HepG2 (cell line): ENCODE results near the gene TMEM61. TPM values are rescaled to one million over a fixed set of nuclear protein-coding genes. Genes with fewer than 3 reads are reported as not detected.

ENCODE experiments used
- CBX5 ChIP-seq: sonication (generic); formaldehyde crosslinking; IDR thresholded peaks from 2 replicates; pipeline ENCODE4 v1.4.0; 2020; ENCODE audit warnings: missing genetic modification reagents, borderline replicate concordance
- DNMT1 ChIP-seq: sonication (generic); formaldehyde crosslinking; IDR thresholded peaks from 2 replicates; pipeline ENCODE4 v1.5.1; 2020; ENCODE audit warnings: mild to moderate bottlenecking, missing genetic modification reagents
- FOXK1 ChIP-seq: sonication (generic); formaldehyde crosslinking; IDR thresholded peaks from 2 replicates; pipeline ENCODE4 v1.4.0; 2020; ENCODE audit warnings: low read depth, missing genetic modification reagents, borderline replicate concordance
- FUBP1 ChIP-seq: sonication (generic); formaldehyde crosslinking; IDR thresholded peaks from 2 replicates; pipeline ENCODE4 v1.5.1; 2020; ENCODE audit warnings: missing genetic modification reagents, mild to moderate bottlenecking, borderline replicate concordance
- JUND ChIP-seq: sonication (generic); formaldehyde crosslinking; IDR thresholded peaks from 2 replicates; pipeline ENCODE4 v1.8.0; 2022; ENCODE audit warnings: mild to moderate bottlenecking, missing genetic modification reagents
- NFIC ChIP-seq: IDR thresholded peaks from 2 replicates; pipeline ENCODE4 v1.6.1; 2012; ENCODE audit warnings: mild to moderate bottlenecking, low read length, inconsistent platforms
- NFYC ChIP-seq: IDR thresholded peaks from 2 replicates; pipeline ENCODE4 v1.6.1; 2016; ENCODE audit warnings: missing genetic modification reagents, missing compliant biosample characterization
- PRPF4 ChIP-seq: fragments of 200-400 bp; formaldehyde crosslinking; IDR thresholded peaks from 2 replicates; pipeline ENCODE4 v1.6.1; 2016; ENCODE audit warnings: low read length, low read depth; ENCODE audit not compliant: poor library complexity, severe bottlenecking
- RXRB ChIP-seq: IDR thresholded peaks from 2 replicates; pipeline ENCODE4 v1.6.1; 2016; ENCODE audit warnings: borderline replicate concordance, missing genetic modification reagents, missing compliant biosample characterization
- SATB2 ChIP-seq: sonication (generic); formaldehyde crosslinking; IDR thresholded peaks from 2 replicates; pipeline ENCODE4 v1.5.0; 2020; ENCODE audit warnings: missing genetic modification reagents
- SKI ChIP-seq: fragments of 450-650 bp; IDR thresholded peaks from one replicate; pipeline ENCODE4 v1.6.1; 2018; ENCODE audit warnings: mild to moderate bottlenecking; ENCODE audit not compliant: partially characterized antibody
- ZNF292 ChIP-seq: sonication (generic); formaldehyde crosslinking; IDR thresholded peaks from 2 replicates; pipeline ENCODE4 v1.8.1; 2022; ENCODE audit warnings: mild to moderate bottlenecking, low read depth, missing genetic modification reagents, borderline replicate concordance
- ZNF556 ChIP-seq: sonication (generic); formaldehyde crosslinking; IDR thresholded peaks from 2 replicates; pipeline ENCODE4 v1.4.0; 2020; ENCODE audit warnings: mild to moderate bottlenecking, missing genetic modification reagents, borderline replicate concordance
- ZNF615 ChIP-seq: sonication (generic); formaldehyde crosslinking; IDR thresholded peaks from 2 replicates; pipeline ENCODE4 v1.5.0; 2020; ENCODE audit warnings: mild to moderate bottlenecking, missing genetic modification reagents, borderline replicate concordance
- ZNF792 ChIP-seq: IDR thresholded peaks from 2 replicates; pipeline ENCODE4 v1.6.1; 2016
- polyA plus RNA-seq, 8 experiments: library from polyadenylated mRNA; depleted of rRNA in 3 of 8; stranded (reverse) in 7 of 8; unstranded in 1 of 8; fragments of >200 nt; fragmentation: Illumina TruSeq in 4 of 8; extraction: Trizol in 4 of 8; gene quantifications; 2 replicates each; pipeline versions ENCODE4 v1.2.1 to v1.2.3, GENCODE V29; 2011 to 2016; ENCODE audit warnings: low read depth in 4 of 8, missing spikeins in 1 of 8, mixed read lengths in 1 of 8; ENCODE audit not compliant: insufficient read depth in 1 of 8
- total RNA-seq, 5 experiments: library from RNA; depleted of rRNA; stranded (reverse); fragments of >200 nt; fragmentation: Illumina TruSeq; extraction: Trizol; gene quantifications; 2 replicates each; pipeline ENCODE4 v1.2.3, GENCODE V29; 2016; ENCODE audit warnings: low read depth in 1 of 5
- TF ChIP-seq, protein P1 (sequence below): sonication (generic); formaldehyde crosslinking; IDR thresholded peaks from 2 replicates; pipeline ENCODE4 v1.5.1; 2020; ENCODE audit warnings: mild to moderate bottlenecking, missing genetic modification reagents, borderline replicate concordance
- TF ChIP-seq, protein P2 (sequence below): sonication (generic); formaldehyde crosslinking; IDR thresholded peaks from 2 replicates; pipeline ENCODE4 v1.4.0; 2020; ENCODE audit warnings: missing genetic modification reagents, borderline replicate concordance

TMEM61 gene
- total and polyA plus RNA-seq, 2 of the 13 experiments (the other 11 are each of a cell fraction or from before 2014, with no cell fraction given), result not detected

DNA sequence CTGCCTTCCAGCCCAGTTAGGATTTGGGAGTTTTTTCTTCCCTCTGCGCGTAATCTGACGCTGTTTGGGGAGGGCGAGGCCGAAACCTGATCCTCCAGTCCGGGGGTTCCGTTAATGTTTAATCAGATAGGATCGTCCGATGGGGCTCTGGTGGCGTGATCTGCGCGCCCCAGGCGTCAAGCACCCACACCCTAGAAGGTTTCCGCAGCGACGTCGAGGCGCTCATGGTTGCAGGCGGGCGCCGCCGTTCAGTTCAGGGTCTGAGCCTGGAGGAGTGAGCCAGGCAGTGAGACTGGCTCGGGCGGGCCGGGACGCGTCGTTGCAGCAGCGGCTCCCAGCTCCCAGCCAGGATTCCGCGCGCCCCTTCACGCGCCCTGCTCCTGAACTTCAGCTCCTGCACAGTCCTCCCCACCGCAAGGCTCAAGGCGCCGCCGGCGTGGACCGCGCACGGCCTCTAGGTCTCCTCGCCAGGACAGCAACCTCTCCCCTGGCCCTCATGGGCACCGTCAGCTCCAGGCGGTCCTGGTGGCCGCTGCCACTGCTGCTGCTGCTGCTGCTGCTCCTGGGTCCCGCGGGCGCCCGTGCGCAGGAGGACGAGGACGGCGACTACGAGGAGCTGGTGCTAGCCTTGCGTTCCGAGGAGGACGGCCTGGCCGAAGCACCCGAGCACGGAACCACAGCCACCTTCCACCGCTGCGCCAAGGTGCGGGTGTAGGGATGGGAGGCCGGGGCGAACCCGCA lies 59.1 kb downstream of the TMEM61 start, which contains the start of gene PCSK9 (continued):
- TF ChIP-seq SKI (no peak), FUBP1 (no peak), SATB2 (CRISPR knock-in tag) (peak; percentile 56; the same call in 1 of the 2 replicates), ZNF615 (CRISPR knock-in tag) (peak; percentile 85; the same call in 1 of the 2 replicates), DNMT1 (0 out of 2 replicates have a peak, but pooled peaks have one; percentile 34), NFIC (no peak), ZNF292 (CRISPR knock-in tag) (peak; percentile 88), ZNF792 (peak; percentile 65), ZNF556 (peak; percentile 56; the same call in 1 of the 2 replicates), FOXK1 (CRISPR knock-in tag) (peak; percentile 27; the same call in 1 of the 2 replicates), NFYC (CRISPR knock-in tag) (peak; percentile 23; the same call in 1 of the 2 replicates), PRPF4 (no peak), JUND (CRISPR knock-in tag) (peak; percentile 46; the same call in 1 of the 2 replicates), CBX5 (CRISPR knock-in tag) (no peak), RXRB (peak; percentile 28; the same call in 1 of the 2 replicates)
- TF ChIP-seq, protein P1, sequence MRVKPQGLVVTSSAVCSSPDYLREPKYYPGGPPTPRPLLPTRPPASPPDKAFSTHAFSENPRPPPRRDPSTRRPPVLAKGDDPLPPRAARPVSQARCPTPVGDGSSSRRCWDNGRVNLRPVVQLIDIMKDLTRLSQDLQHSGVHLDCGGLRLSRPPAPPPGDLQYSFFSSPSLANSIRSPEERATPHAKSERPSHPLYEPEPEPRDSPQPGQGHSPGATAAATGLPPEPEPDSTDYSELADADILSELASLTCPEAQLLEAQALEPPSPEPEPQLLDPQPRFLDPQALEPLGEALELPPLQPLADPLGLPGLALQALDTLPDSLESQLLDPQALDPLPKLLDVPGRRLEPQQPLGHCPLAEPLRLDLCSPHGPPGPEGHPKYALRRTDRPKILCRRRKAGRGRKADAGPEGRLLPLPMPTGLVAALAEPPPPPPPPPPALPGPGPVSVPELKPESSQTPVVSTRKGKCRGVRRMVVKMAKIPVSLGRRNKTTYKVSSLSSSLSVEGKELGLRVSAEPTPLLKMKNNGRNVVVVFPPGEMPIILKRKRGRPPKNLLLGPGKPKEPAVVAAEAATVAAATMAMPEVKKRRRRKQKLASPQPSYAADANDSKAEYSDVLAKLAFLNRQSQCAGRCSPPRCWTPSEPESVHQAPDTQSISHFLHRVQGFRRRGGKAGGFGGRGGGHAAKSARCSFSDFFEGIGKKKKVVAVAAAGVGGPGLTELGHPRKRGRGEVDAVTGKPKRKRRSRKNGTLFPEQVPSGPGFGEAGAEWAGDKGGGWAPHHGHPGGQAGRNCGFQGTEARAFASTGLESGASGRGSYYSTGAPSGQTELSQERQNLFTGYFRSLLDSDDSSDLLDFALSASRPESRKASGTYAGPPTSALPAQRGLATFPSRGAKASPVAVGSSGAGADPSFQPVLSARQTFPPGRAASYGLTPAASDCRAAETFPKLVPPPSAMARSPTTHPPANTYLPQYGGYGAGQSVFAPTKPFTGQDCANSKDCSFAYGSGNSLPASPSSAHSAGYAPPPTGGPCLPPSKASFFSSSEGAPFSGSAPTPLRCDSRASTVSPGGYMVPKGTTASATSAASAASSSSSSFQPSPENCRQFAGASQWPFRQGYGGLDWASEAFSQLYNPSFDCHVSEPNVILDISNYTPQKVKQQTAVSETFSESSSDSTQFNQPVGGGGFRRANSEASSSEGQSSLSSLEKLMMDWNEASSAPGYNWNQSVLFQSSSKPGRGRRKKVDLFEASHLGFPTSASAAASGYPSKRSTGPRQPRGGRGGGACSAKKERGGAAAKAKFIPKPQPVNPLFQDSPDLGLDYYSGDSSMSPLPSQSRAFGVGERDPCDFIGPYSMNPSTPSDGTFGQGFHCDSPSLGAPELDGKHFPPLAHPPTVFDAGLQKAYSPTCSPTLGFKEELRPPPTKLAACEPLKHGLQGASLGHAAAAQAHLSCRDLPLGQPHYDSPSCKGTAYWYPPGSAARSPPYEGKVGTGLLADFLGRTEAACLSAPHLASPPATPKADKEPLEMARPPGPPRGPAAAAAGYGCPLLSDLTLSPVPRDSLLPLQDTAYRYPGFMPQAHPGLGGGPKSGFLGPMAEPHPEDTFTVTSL, result 0 out of 2 replicates have a peak, but pooled peaks have one; percentile 5
- TF ChIP-seq, protein P2, sequence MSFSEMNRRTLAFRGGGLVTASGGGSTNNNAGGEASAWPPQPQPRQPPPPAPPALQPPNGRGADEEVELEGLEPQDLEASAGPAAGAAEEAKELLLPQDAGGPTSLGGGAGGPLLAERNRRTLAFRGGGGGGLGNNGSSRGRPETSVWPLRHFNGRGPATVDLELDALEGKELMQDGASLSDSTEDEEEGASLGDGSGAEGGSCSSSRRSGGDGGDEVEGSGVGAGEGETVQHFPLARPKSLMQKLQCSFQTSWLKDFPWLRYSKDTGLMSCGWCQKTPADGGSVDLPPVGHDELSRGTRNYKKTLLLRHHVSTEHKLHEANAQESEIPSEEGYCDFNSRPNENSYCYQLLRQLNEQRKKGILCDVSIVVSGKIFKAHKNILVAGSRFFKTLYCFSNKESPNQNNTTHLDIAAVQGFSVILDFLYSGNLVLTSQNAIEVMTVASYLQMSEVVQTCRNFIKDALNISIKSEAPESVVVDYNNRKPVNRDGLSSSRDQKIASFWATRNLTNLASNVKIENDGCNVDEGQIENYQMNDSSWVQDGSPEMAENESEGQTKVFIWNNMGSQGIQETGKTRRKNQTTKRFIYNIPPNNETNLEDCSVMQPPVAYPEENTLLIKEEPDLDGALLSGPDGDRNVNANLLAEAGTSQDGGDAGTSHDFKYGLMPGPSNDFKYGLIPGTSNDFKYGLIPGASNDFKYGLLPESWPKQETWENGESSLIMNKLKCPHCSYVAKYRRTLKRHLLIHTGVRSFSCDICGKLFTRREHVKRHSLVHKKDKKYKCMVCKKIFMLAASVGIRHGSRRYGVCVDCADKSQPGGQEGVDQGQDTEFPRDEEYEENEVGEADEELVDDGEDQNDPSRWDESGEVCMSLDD (CRISPR knock-in tag), result peak; percentile 81; the same call in 1 of the 2 replicates
